ENCODE measurements around the gene RIPOR2. TPM values are rescaled to one million over a fixed set of nuclear protein-coding genes. Genes with fewer than 3 reads are reported as not detected.

RIPOR2 gene
- total RNA-seq, 1 experiment from 2014 or later, result 5.0 TPM

GRCh38 chr6:24947636-24948035 lies 11.9 kb upstream of the RIPOR2 start:
- no peak overlapping the region for H3T11ph ChIP-seq (ENCODE audit: low read length)
- H3K27ac Mint-ChIP-seq, result no peak overlapping the region

More at GRCh38 chr6:24947636-24948035, 11.9 kb upstream of the RIPOR2 start:
- Histone ChIP-seq H3K27me3 (ENCODE audit: insufficient read depth, low read length) (no peaks in the 10 kb centered on the region), H4K91ac (ENCODE audit: insufficient read length, low read depth, low read length) (no peak overlapping the region), H2BK5ac (ENCODE audit: insufficient read length, low read length) (no peak overlapping the region), H2BK15ac (ENCODE audit: low read depth, low read length) (no peak overlapping the region), H2BK120ac (ENCODE audit: low read depth, low read length, poor library complexity, severe bottlenecking) (no peak overlapping the region), H3K27ac (ENCODE audit: insufficient read length, low read depth, low read length) (no peak overlapping the region), H3K4me1 (ENCODE audit: insufficient read depth, low read length) (no peaks in the 10 kb centered on the region; the same call in 1 of the 2 replicates), H4K20me1 (ENCODE audit: control insufficient read depth, insufficient read depth, insufficient read length) (no peaks in the 10 kb centered on the region), H3K14ac (ENCODE audit: insufficient read depth, low read length) (no peak overlapping the region), H2AK5ac (ENCODE audit: insufficient read length, low read length) (no peak overlapping the region), H3K4ac (ENCODE audit: low read depth, low read length) (no peak overlapping the region), H3K79me2 (ENCODE audit: insufficient read depth, low read length) (no peaks in the 10 kb centered on the region), H2BK12ac (ENCODE audit: insufficient read length, low read depth, low read length) (no peak overlapping the region), H3K9me3 (ENCODE audit: control insufficient read depth, low read depth, low read length) (no peaks in the 10 kb centered on the region), H3K9ac (ENCODE audit: extremely low read depth, insufficient read length, low read length) (no peak overlapping the region), H3K18ac (ENCODE audit: insufficient read length, low read depth, low read length) (no peak overlapping the region), H4K5ac (ENCODE audit: insufficient read length, low read depth, low read length) (no peak overlapping the region), H3K56ac (ENCODE audit: insufficient read length, low read depth, low read length) (no peak overlapping the region), H3K4me2 (ENCODE audit: insufficient read depth, insufficient read length, low read length) (no peak overlapping the region), H3K23ac (ENCODE audit: insufficient read length, low read depth, low read length) (no peak overlapping the region), H3K23me2 (ENCODE audit: insufficient read length, low read depth, low read length, poor library complexity, severe bottlenecking) (no peaks in the 10 kb centered on the region), H2AFZ (ENCODE audit: low read length) (no peak overlapping the region), H2BK20ac (ENCODE audit: low read depth, low read length, poor library complexity, severe bottlenecking) (no peak overlapping the region), H4K8ac (replicated peaks; ENCODE audit: insufficient read length, low read depth, low read length) (no peak overlapping the region), H3K79me1 (ENCODE audit: insufficient read depth, low read depth, low read length, poor library complexity, severe bottlenecking) (no peaks in the 10 kb centered on the region)
- no peak for TF ChIP-seq CTCF (conservative IDR thresholded peaks at IDR 0.05)
- WGBS (ENCODE audit: extremely low coverage, insufficient read length, low lambda C conversion rate), result 100% methylated on average over 1 of the region's 4 CpGs
- Mint-ChIP-seq H3K36me3 (ENCODE audit: insufficient read depth in 1 of 3, low read depth in 3 of 3) (peaks cover 7 to 20% (median 8%) of the 10 kb centered on the region in 3 experiments; a peak in 6 of 7 replicates), H3K4me3 (no peak overlapping the region), H3K4me1 (peaks cover 0 to 6% of the 10 kb centered on the region in 2 experiments; a peak in 3 of 4 replicates), H3K27me3 (ENCODE audit: low read depth) (no peaks in the 10 kb centered on the region), H3K9me3 (peaks cover 17 to 18% of the 10 kb centered on the region in 2 experiments)
- no peak for DNase-seq

Measured in H9 (cell line).